ENCODE data around the gene KIFC3.

KIFC3 gene

DNA sequence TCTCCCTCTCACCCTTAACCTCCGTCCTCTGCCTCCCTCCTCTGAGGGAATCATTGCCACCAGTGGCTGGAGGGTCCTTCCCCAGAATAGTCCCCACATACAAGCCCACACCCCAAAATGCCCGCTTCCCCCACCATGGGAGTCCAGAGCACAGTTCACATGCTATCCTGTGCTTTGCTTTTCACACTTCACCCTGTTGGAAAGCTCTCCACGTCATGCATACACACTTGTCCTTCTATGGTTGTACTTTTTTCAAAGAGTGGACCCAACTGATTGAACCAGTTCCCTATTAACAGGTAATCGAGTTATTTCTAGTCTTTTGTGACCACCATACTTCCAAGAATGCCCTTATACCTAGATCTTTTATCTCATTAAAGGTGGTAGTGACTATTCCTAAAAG is 23.8 kb upstream of the KIFC3 start:
- H3K4me3 ChIP-seq (ENCODE audit: low read depth, low read length): no peak overlapping the region
- DNase-seq (ENCODE audit: low read depth): no peak
- TF ChIP-seq, protein P1, sequence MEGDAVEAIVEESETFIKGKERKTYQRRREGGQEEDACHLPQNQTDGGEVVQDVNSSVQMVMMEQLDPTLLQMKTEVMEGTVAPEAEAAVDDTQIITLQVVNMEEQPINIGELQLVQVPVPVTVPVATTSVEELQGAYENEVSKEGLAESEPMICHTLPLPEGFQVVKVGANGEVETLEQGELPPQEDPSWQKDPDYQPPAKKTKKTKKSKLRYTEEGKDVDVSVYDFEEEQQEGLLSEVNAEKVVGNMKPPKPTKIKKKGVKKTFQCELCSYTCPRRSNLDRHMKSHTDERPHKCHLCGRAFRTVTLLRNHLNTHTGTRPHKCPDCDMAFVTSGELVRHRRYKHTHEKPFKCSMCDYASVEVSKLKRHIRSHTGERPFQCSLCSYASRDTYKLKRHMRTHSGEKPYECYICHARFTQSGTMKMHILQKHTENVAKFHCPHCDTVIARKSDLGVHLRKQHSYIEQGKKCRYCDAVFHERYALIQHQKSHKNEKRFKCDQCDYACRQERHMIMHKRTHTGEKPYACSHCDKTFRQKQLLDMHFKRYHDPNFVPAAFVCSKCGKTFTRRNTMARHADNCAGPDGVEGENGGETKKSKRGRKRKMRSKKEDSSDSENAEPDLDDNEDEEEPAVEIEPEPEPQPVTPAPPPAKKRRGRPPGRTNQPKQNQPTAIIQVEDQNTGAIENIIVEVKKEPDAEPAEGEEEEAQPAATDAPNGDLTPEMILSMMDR (IDR thresholded peaks at IDR 0.05; ENCODE audit: low read depth, low read length): no peak
- TF ChIP-seq, protein P2, sequence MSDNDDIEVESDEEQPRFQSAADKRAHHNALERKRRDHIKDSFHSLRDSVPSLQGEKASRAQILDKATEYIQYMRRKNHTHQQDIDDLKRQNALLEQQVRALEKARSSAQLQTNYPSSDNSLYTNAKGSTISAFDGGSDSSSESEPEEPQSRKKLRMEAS (IDR thresholded peaks at IDR 0.05; ENCODE audit: low read depth, low read length): no peak
- no peak for TF ChIP-seq MYC (IDR thresholded peaks at IDR 0.05; ENCODE audit: low read depth, low read length)
- no peak for TF ChIP-seq POLR2A (IDR thresholded peaks at IDR 0.05; ENCODE audit: extremely low read depth, insufficient read length)

DNA sequence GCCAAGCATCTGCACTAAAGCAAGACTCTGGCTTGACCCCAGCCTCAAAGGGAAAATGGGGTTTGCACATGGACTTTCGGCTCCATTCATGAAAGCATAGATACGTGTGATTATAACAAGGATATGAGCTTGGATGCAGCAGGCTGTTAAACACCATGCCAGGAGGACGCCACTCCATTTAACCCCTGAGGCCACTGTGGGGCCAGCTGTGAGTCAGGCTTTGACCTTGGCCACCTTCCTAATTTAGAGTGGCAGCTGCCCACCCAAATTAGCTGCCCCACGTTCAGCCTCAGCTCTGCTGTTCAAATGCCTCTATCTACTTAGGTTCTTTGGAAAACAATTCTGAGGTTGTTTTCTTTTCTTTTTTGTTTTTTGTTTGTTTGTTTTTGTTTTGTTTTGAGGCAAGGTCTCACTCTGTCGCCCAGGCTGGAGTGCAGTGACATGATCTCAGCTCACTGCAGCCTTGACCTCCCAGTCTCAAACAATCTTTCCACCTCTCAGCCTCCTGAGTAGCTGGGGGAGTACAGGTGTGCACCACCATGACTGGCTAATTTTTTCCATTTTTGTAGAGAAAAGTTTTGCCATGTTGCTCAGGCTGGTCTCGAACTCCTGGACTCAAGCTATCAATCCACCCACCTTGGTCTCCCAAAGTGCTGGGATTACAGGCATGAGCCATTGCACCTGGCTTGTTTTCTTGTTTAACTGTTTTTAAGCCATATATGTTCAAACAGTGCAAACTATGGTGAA is 23.2 kb upstream of the KIFC3 start:
- TF ChIP-seq, protein P2 (IDR thresholded peaks at IDR 0.05; ENCODE audit: low read depth, low read length): no peak
- TF ChIP-seq, protein P1 (IDR thresholded peaks at IDR 0.05; ENCODE audit: low read depth, low read length): no peak
- TF ChIP-seq MYC (IDR thresholded peaks at IDR 0.05; ENCODE audit: low read depth, low read length): no peak
- TF ChIP-seq POLR2A (IDR thresholded peaks at IDR 0.05; ENCODE audit: extremely low read depth, insufficient read length): no peak
- H3K4me3 ChIP-seq (ENCODE audit: low read depth, low read length): no peak overlapping the region
- no peak for DNase-seq (ENCODE audit: low read depth)

DNA sequence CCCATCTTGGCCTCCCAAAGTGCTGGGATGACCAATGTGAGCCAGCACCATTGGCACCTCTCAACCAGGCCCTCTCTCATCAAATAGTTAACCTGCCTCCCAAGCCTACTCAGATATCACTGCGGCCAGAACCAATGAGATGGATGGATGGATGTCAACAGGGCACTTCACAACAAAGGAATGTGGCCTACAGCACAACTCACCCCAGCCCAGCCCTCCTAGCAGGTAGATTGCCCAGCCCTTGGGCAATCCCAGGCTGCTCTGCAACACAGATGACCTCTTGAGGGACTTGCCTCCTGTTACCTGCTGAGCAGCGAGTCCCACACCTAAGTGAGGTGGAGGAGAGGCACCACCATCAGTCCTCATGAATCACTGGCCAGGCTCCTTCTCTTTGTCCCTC is 22.6 kb upstream of the KIFC3 start:
- DNase-seq (ENCODE audit: low read depth): no peak
- no peak overlapping the region for H3K4me3 ChIP-seq (ENCODE audit: low read depth, low read length)
- TF ChIP-seq, protein P1 (IDR thresholded peaks at IDR 0.05; ENCODE audit: low read depth, low read length): no peak
- TF ChIP-seq MYC (IDR thresholded peaks at IDR 0.05; ENCODE audit: low read depth, low read length) (no peak), POLR2A (IDR thresholded peaks at IDR 0.05; ENCODE audit: extremely low read depth, insufficient read length) (no peak)
- TF ChIP-seq, protein P2 (IDR thresholded peaks at IDR 0.05; ENCODE audit: low read depth, low read length): no peak

DNA sequence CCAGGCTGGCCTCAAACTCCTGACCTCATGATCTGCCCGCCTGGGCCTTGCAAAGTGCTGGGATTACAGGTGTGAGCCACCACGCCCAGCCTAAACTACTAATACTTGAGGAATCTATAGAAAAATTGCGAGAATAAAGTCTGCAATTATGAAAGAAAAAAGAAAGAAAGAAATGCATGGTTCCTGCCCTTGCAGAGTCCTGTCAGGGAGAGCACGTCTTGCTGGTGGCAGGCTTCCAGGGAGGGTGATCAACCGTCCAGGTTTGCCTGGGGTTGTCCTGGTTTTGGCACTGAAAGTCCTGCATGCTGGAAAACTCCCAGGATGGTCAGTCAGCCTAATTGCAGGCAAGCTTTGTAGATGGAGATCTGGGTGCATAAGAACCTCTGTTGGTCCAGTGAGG is 21.5 kb upstream of the KIFC3 start:
- no peak overlapping the region for H3K4me3 ChIP-seq (ENCODE audit: low read depth, low read length)
- TF ChIP-seq, protein P2 (IDR thresholded peaks at IDR 0.05; ENCODE audit: low read depth, low read length): no peak
- TF ChIP-seq MYC (IDR thresholded peaks at IDR 0.05; ENCODE audit: low read depth, low read length): no peak
- no peak for TF ChIP-seq POLR2A (IDR thresholded peaks at IDR 0.05; ENCODE audit: extremely low read depth, insufficient read length)
- TF ChIP-seq, protein P1 (IDR thresholded peaks at IDR 0.05; ENCODE audit: low read depth, low read length): no peak
- no peak for DNase-seq (ENCODE audit: low read depth)

DNA sequence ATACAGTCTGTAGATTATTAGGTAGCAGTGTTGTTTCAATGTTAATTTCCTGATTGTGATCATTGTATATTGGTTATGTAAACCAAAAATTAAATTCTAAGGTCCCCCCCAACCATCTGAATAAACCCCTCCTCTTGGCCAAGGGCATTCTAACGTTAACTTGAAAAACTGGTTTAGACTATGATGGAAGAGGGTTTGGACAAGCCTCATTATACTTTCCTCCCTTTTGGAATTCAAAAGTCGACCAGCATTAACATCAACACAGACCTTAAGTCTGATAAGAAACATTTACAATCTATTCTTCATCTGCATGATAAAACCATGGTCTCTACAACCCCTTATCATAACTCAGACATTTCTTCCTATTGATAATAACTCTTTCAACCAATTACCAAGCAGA is 20.6 kb upstream of the KIFC3 start:
- no peak for DNase-seq (ENCODE audit: low read depth)
- TF ChIP-seq POLR2A (IDR thresholded peaks at IDR 0.05; ENCODE audit: extremely low read depth, insufficient read length) (no peak), MYC (IDR thresholded peaks at IDR 0.05; ENCODE audit: low read depth, low read length) (no peak)
- TF ChIP-seq, protein P2 (IDR thresholded peaks at IDR 0.05; ENCODE audit: low read depth, low read length): no peak
- TF ChIP-seq, protein P1 (IDR thresholded peaks at IDR 0.05; ENCODE audit: low read depth, low read length): no peak
- H3K4me3 ChIP-seq (ENCODE audit: low read depth, low read length): no peak overlapping the region
